A549 (cell line): ENCODE results near the gene ETV1. TPM values are rescaled to one million over a fixed set of nuclear protein-coding genes. Genes with fewer than 3 reads are reported as not detected.

Experiments
- ATAC-seq, 2 experiments: fragments of 200-7000 bp in 1 of 2; fragments of >200 bp in 1 of 2; cut with Nextera tagmentation in 1 of 2; cut with Tn5 transposase in 1 of 2; 3 replicates each; pipeline versions ENCODE4 v1.8.0 to v1.9.1; 2018 to 2020; ENCODE audit warnings: mild to moderate bottlenecking in 1 of 2, moderate library complexity in 1 of 2
- CTCF ChIA-PET: fragments of 300-600 bp; sonication (Branson Sonifier 250); formaldehyde crosslinking; extraction: SDS; loops from one replicate; lab custom pipeline; 2021; ENCODE audit warnings: antibody characterized with exemption, inconsistent platforms; lab: Yijun Ruan, JAX
- POLR2A ChIA-PET: fragments of 350-600 bp; formaldehyde crosslinking; extraction: SDS; loops from one replicate; lab custom pipeline; 2021; ENCODE audit warnings: antibody characterized with exemption, inconsistent platforms; lab: Yijun Ruan, JAX
- DNase-seq, 2 experiments: peaks; one replicate each; pipeline versions ENCODE4 v3.0.0 to v3.0.0-alpha.2; 2011 to 2016; ENCODE audit warnings: low read depth in 1 of 2, low spot score in 1 of 2
- FAIRE-seq: peaks from 2 replicates; lab custom pipeline; 2011; peaks lifted over from hg19 to GRCh38; lab: Jason Lieb, UNC
- H3K27ac ChIP-seq, 2 experiments: fragments of >200 bp; sonication (Bioruptor Twin); formaldehyde crosslinking; 3 replicates each; pipeline ENCODE4 v1.5.1; 2016 to 2017
- H3K4me1 ChIP-seq: fragments of >200 bp; sonication (Bioruptor Twin); formaldehyde crosslinking; 3 replicates; pipeline ENCODE4 v1.6.1; 2016
- H3K4me2 ChIP-seq: fragments of >200 bp; sonication (Bioruptor Twin); formaldehyde crosslinking; 3 replicates; pipeline ENCODE4 v1.6.1; 2016
- H3K4me3 ChIP-seq: fragments of >200 bp; sonication (Bioruptor Twin); formaldehyde crosslinking; 3 replicates; pipeline ENCODE4 v1.5.1; 2016
- H3K9me3 ChIP-seq: fragments of >200 bp; sonication (Bioruptor Twin); formaldehyde crosslinking; 3 replicates; pipeline ENCODE4 v1.6.1; 2016
- ATOH8 ChIP-seq: fragments of 250-450 bp; sonication (Bioruptor Pico); IDR thresholded peaks from 2 replicates; pipeline ENCODE4 v1.5.0; 2020; ENCODE audit warnings: low read depth, mild to moderate bottlenecking, moderate library complexity
- BCL3 ChIP-seq: fragments of >200 bp; sonication (Bioruptor Twin); formaldehyde crosslinking; IDR thresholded peaks from 3 replicates; pipeline ENCODE4 v1.6.1; 2016
- BHLHE40 ChIP-seq: IDR thresholded peaks from 2 replicates; pipeline ENCODE4 v1.6.1; 2012; ENCODE audit warnings: low read depth, low read length, inconsistent platforms
- CHD2 ChIP-seq: fragments of 150-350 bp; IDR thresholded peaks from 2 replicates; pipeline ENCODE4 v1.6.1; 2014; ENCODE audit warnings: low read length; ENCODE audit not compliant: partially characterized antibody
- E2F6 ChIP-seq: IDR thresholded peaks from 2 replicates; pipeline ENCODE4 v1.6.1; 2012; ENCODE audit warnings: low read depth, borderline replicate concordance
- EHMT2 ChIP-seq: fragments of 200-600 bp; sonication (generic); IDR thresholded peaks from 2 replicates; pipeline ENCODE4 v1.6.1; 2016; ENCODE audit warnings: antibody characterized with exemption, low read depth, mild to moderate bottlenecking, moderate library complexity
- ELK1 ChIP-seq: fragments of 150-350 bp; IDR thresholded peaks from 2 replicates; pipeline ENCODE4 v1.6.1; 2014; ENCODE audit warnings: low read depth, mild to moderate bottlenecking, low read length
- ESRRA ChIP-seq: fragments of 150-350 bp; IDR thresholded peaks from 2 replicates; pipeline ENCODE4 v1.6.1; 2014; ENCODE audit warnings: mild to moderate bottlenecking, low read length, borderline replicate concordance
- FOSL2 ChIP-seq, 2 experiments: fragments of 450-650 bp in 1 of 2; fragments of >200 bp in 1 of 2; sonication (Bioruptor Twin) in 1 of 2; formaldehyde crosslinking; IDR thresholded peaks; 2 replicates each; pipeline versions ENCODE4 v1.5.0 to v1.6.1; 2016 to 2020; ENCODE audit warnings: mild to moderate bottlenecking in 1 of 2, moderate library complexity in 1 of 2
- FOXS1 ChIP-seq: fragments of 250-450 bp; sonication (Bioruptor Pico); IDR thresholded peaks from 2 replicates; pipeline ENCODE4 v1.5.0; 2020; ENCODE audit warnings: mild to moderate bottlenecking, moderate library complexity
- HMGXB4 ChIP-seq: fragments of 250-450 bp; sonication (Bioruptor Pico); IDR thresholded peaks from 2 replicates; pipeline ENCODE4 v1.5.0; 2021; ENCODE audit warnings: mild to moderate bottlenecking, moderate library complexity, borderline replicate concordance
- HOXA7 ChIP-seq: fragments of 250-450 bp; sonication (Bioruptor Pico); IDR thresholded peaks from 2 replicates; pipeline ENCODE4 v1.5.0; 2020; ENCODE audit warnings: mild to moderate bottlenecking, moderate library complexity
- NPAS2 ChIP-seq: fragments of 250-450 bp; sonication (Bioruptor Pico); IDR thresholded peaks from 2 replicates; pipeline ENCODE4 v1.8.0; 2022; ENCODE audit warnings: mild to moderate bottlenecking, moderate library complexity, borderline replicate concordance
- NR3C1 ChIP-seq: fragments of >200 bp; sonication (Bioruptor Twin); formaldehyde crosslinking; IDR thresholded peaks from 3 replicates; pipeline ENCODE4 v1.6.1; 2017
- PBX3 ChIP-seq: IDR thresholded peaks from 2 replicates; pipeline ENCODE4 v1.6.1; 2012
- PHF8 ChIP-seq: fragments of 200-600 bp; sonication (generic); IDR thresholded peaks from 2 replicates; pipeline ENCODE4 v1.6.1; 2016; ENCODE audit warnings: low read depth, mild to moderate bottlenecking, antibody characterized with exemption, moderate library complexity, borderline replicate concordance
- POLR2A ChIP-seq: IDR thresholded peaks from 2 replicates; pipeline ENCODE4 v1.6.1; 2012; ENCODE audit warnings: mild to moderate bottlenecking, low read length
- POLR2AphosphoS2 ChIP-seq: conservative IDR thresholded peaks from 2 replicates; pipeline ENCODE4 v1.6.1; 2012; ENCODE audit warnings: low read length, improper control_type of control experiment, inconsistent platforms
- RAD21 ChIP-seq, 2 experiments: fragments of >200 bp in 1 of 2; sonication (Bioruptor Twin) in 1 of 2; formaldehyde crosslinking in 1 of 2; IDR thresholded peaks in 1 of 2; conservative IDR thresholded peaks in 1 of 2; 2 replicates in 1 of 2; 3 replicates in 1 of 2; pipeline ENCODE4 v1.6.1; 2012 to 2018; ENCODE audit warnings: inconsistent platforms in 1 of 2
- RFX5 ChIP-seq: fragments of 450-650 bp; IDR thresholded peaks from 2 replicates; pipeline ENCODE4 v1.7.1; 2014; ENCODE audit warnings: antibody characterized with exemption, mild to moderate bottlenecking, moderate library complexity
- RNF2 ChIP-seq: fragments of 200-600 bp; sonication (generic); IDR thresholded peaks from 2 replicates; pipeline ENCODE4 v1.6.1; 2016; ENCODE audit warnings: low read depth, mild to moderate bottlenecking, antibody characterized with exemption, moderate library complexity, borderline replicate concordance
- TFCP2L1 ChIP-seq: fragments of 250-450 bp; sonication (Bioruptor Pico); IDR thresholded peaks from 2 replicates; pipeline ENCODE4 v1.5.0; 2021; ENCODE audit warnings: mild to moderate bottlenecking
- TP53 ChIP-seq: fragments of 250-450 bp; sonication (Bioruptor Pico); IDR thresholded peaks from 2 replicates; pipeline ENCODE4 v1.5.0; 2021; ENCODE audit warnings: mild to moderate bottlenecking, moderate library complexity
- WGBS: methylation state at CpG from one replicate; pipeline ENCODE4 v1.1.6; 2017; ENCODE audit errors: missing lambda C conversion rate; 5-methylcytosine and 5-hydroxymethylcytosine counted together
- polyA plus RNA-seq, 4 experiments: library from polyadenylated mRNA; depleted of rRNA in 3 of 4; stranded (reverse); fragments of >200 nt; fragmentation: RNase III in 1 of 4; extraction: RNeasy Plus Mini Kit Qiagen cat#74134 plus additional on column Dnase treatment in 1 of 4; gene quantifications; 2 replicates in 3 of 4; 3 replicates in 1 of 4; pipeline ENCODE4 v1.2.3, GENCODE V29; 2011 to 2017

ETV1 gene
- polyA plus RNA-seq, 2 of the 4 experiments (the other 2 are of a cell fraction) = 1.3 to 6.2 TPM

- no peak for TF ChIP-seq NPAS2
Measured at GRCh38 chr7:13890793-13891192, 98.7 kb downstream of the ETV1 start (continued).

- no peak overlapping the region for H3K27ac ChIP-seq
- no peak for FAIRE-seq
- no peak for TF ChIP-seq RNF2
- TF ChIP-seq ESRRA = no peak
- no peak for TF ChIP-seq POLR2A
- TF ChIP-seq CHD2 = no peak
- no peak for TF ChIP-seq PHF8
- TF ChIP-seq TFCP2L1 = no peak
- TF ChIP-seq BHLHE40 = no peak
- no peak for TF ChIP-seq RFX5
- no peak for TF ChIP-seq FOXS1 (CRISPR knock-in tag)
- no peak for TF ChIP-seq PBX3
- TF ChIP-seq HOXA7 (CRISPR knock-in tag) = no peak
- no peak for TF ChIP-seq ATOH8
- TF ChIP-seq EHMT2 = no peak
- ChIA-PET CTCF (no interaction called here), POLR2A (no interaction called here)
- no peak for ATAC-seq
- H3K4me2 ChIP-seq = no peak overlapping the region
- no peaks in the 10 kb centered on the region for H3K9me3 ChIP-seq
- H3K4me3 ChIP-seq = no peak overlapping the region
- 16% methylated on average over 2 of the region's 2 CpGs for WGBS
- H3K4me1 ChIP-seq = no peaks in the 10 kb centered on the region
- no peak for DNase-seq
Measured at GRCh38 chr7:13886356-13886755, 103.1 kb downstream of the ETV1 start.

- FAIRE-seq (no peak), ATAC-seq (no peak), DNase-seq (no peak)
- POLR2A ChIA-PET = no interaction called here
- H3K27ac ChIP-seq = no peak overlapping the region
- WGBS = 17% methylated on average over 5 of the region's 5 CpGs
- no peak for TF ChIP-seq NR3C1
- no peak for TF ChIP-seq PBX3
- TF ChIP-seq TP53 (CRISPR knock-in tag) = no peak
- TF ChIP-seq POLR2AphosphoS2 = no peak
- no peak for TF ChIP-seq BCL3
- TF ChIP-seq E2F6 = no peak
- TF ChIP-seq EHMT2 = no peak
- no peak for TF ChIP-seq FOXS1 (CRISPR knock-in tag)
- no peak for TF ChIP-seq ELK1
- no peak for TF ChIP-seq FOSL2 (IDR thresholded peaks at IDR 0.05)
- TF ChIP-seq FOSL2 (CRISPR knock-in tag; IDR thresholded peaks at IDR 0.05) = no peak
- TF ChIP-seq PHF8 = no peak
- TF ChIP-seq HMGXB4 (CRISPR knock-in tag) = no peak
- no peak for TF ChIP-seq RAD21 (conservative IDR thresholded peaks at IDR 0.05 in 1 of 2, IDR thresholded peaks at IDR 0.05 in 1 of 2)
- no peak for TF ChIP-seq TFCP2L1
- H3K4me3 ChIP-seq = no peak overlapping the region
- no peak overlapping the region for H3K4me2 ChIP-seq
- CTCF ChIA-PET = no interaction called here
- H3K9me3 ChIP-seq = no peaks in the 10 kb centered on the region
- no peaks in the 10 kb centered on the region for H3K4me1 ChIP-seq
Measured at GRCh38 chr7:13882051-13882450, 107.4 kb downstream of the ETV1 start.
